Hepatocyte (in vitro differentiated cells): Measurements from ENCODE around the gene CLTCL1.

Source experiments
- EZH2 ChIP-seq: fragments of 200-600 bp; sonication (generic); IDR thresholded peaks from 2 replicates; pipeline ENCODE4 v1.6.1; 2016; ENCODE audit warnings: antibody characterized with exemption, mild to moderate bottlenecking, borderline replicate concordance
- EZH2phosphoT487 ChIP-seq: fragments of 200-600 bp; sonication (generic); IDR thresholded peaks from one replicate; pipeline ENCODE4 v1.6.1; 2018; ENCODE audit warnings: antibody characterized with exemption, mild to moderate bottlenecking, low read depth, moderate library complexity; ENCODE audit not compliant: unreplicated experiment, severe bottlenecking
- TF ChIP-seq, protein P1 (sequence below): fragments of 200-600 bp; sonication (generic); IDR thresholded peaks from 2 replicates; pipeline ENCODE4 v1.5.1; 2016; ENCODE audit warnings: antibody characterized with exemption, mild to moderate bottlenecking; ENCODE audit not compliant: poor library complexity

DNA sequence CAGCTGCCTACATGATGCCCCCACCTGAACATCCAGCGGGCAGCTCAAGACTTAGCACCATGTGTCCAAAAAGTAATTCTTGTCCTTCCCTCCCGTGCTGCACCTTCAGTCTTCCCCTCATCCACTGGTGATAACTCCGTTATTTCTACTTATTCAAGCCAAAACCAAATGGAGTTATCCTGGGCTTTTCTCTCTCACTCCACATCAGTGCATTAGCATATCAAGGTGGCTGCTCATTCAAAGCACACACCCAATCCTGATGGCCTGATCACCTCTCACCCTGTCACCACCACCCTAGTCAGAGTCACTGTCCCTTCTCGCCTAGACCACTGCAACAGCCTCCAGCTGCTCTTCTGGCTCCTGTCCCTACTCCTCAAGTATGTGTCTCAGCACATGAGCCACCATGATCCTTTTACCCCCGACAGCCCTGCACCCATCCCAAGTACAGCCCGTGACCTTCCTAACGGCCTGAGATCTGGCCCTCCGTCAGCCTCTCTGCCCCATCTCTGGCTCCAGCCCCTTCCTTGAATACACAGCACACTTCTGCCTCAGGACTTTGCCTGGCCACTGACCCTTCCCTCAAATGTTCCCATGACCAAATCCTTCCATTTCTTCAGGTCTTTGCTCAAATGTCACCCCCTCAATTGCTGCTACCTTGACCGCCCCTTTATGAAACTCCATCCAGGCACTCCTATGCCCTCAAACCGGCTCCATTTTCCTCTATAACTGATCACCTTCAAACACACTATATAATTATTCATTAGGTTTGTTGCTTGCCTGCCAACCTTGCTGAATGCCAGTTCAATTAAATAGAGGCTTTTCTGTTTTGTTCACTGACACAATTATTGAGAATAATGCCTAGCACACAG, 93.3 kb downstream of the CLTCL1 start:
- TF ChIP-seq, protein P1, sequence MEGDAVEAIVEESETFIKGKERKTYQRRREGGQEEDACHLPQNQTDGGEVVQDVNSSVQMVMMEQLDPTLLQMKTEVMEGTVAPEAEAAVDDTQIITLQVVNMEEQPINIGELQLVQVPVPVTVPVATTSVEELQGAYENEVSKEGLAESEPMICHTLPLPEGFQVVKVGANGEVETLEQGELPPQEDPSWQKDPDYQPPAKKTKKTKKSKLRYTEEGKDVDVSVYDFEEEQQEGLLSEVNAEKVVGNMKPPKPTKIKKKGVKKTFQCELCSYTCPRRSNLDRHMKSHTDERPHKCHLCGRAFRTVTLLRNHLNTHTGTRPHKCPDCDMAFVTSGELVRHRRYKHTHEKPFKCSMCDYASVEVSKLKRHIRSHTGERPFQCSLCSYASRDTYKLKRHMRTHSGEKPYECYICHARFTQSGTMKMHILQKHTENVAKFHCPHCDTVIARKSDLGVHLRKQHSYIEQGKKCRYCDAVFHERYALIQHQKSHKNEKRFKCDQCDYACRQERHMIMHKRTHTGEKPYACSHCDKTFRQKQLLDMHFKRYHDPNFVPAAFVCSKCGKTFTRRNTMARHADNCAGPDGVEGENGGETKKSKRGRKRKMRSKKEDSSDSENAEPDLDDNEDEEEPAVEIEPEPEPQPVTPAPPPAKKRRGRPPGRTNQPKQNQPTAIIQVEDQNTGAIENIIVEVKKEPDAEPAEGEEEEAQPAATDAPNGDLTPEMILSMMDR, result no peak
- TF ChIP-seq EZH2phosphoT487, result no peak
- TF ChIP-seq EZH2, result no peak
